ENCODE results near the gene FRMD3.

- TF ChIP-seq CTCF (conservative IDR thresholded peaks at IDR 0.05 in 1 of 2, IDR thresholded peaks at IDR 0.05 in 1 of 2; ENCODE audit: low read depth in 1 of 2, low read length in 2 of 2) (no peak), EZH2 (IDR thresholded peaks at IDR 0.05; ENCODE audit: low read length, missing control alignments) (no peak)
Observed at GRCh38 chr9:83469722-83470121, 68.5 kb downstream of the FRMD3 start.

All from fibroblast of lung (primary cell).